ENCODE results near the gene PTPN14.

GRCh38 chr1:214425716-214426425, 125.5 kb downstream of the PTPN14 start:
- no peak for TF ChIP-seq CTCF (IDR thresholded peaks at IDR 0.05)
- no peak for TF ChIP-seq POLR2A (IDR thresholded peaks at IDR 0.05)
